Measurements from ENCODE around the gene RHOJ. TPM values are rescaled to one million over a fixed set of nuclear protein-coding genes. Genes with fewer than 3 reads are reported as not detected.

Gene RHOJ
- total RNA-seq, 1 donor from 2014 or later = 39.2 TPM

GRCh38 chr14:63180011-63180410, 24.2 kb upstream of the RHOJ start:
- Mint-ChIP-seq H3K4me3 (ENCODE audit: unreplicated experiment) (no peak overlapping the region), H3K27me3 (ENCODE audit: low read depth) (no peaks in the 10 kb centered on the region), H3K27ac (ENCODE audit: unreplicated experiment) (no peak overlapping the region), H3K36me3 (ENCODE audit: low read depth) (no peaks in the 10 kb centered on the region), H3K9me3 (ENCODE audit: low read depth) (peaks cover 9% of the 10 kb centered on the region), H3K4me1 (ENCODE audit: low read depth) (no peaks in the 10 kb centered on the region)
- TF ChIP-seq, protein P1, sequence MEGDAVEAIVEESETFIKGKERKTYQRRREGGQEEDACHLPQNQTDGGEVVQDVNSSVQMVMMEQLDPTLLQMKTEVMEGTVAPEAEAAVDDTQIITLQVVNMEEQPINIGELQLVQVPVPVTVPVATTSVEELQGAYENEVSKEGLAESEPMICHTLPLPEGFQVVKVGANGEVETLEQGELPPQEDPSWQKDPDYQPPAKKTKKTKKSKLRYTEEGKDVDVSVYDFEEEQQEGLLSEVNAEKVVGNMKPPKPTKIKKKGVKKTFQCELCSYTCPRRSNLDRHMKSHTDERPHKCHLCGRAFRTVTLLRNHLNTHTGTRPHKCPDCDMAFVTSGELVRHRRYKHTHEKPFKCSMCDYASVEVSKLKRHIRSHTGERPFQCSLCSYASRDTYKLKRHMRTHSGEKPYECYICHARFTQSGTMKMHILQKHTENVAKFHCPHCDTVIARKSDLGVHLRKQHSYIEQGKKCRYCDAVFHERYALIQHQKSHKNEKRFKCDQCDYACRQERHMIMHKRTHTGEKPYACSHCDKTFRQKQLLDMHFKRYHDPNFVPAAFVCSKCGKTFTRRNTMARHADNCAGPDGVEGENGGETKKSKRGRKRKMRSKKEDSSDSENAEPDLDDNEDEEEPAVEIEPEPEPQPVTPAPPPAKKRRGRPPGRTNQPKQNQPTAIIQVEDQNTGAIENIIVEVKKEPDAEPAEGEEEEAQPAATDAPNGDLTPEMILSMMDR (IDR thresholded peaks at IDR 0.05) = no peak
- DNase-seq (ENCODE audit: low spot score) = no peak

DNA sequence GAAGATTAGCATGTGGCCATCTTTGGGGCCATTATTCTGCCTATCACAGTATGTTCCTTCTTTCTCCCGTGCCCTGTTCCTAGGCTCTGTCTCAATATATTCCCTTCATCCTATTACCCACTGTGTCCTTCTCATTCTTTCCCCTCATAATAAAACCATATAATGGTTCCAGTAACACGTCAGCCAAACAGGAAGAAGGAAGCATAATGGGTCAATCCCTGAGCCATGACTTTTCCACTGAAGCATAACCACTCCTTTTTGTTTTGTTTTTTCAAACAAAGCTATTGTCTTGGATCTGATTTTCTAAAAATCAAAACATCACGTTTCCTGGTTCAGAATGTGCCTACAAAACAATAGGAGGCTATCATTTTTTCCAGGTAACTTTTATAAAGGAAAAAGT, 21.3 kb upstream of the RHOJ start:
- TF ChIP-seq, protein P1 (IDR thresholded peaks at IDR 0.05) = no peak
- no peak overlapping the region for H3K27ac Mint-ChIP-seq (ENCODE audit: unreplicated experiment)
- H3K9me3 Mint-ChIP-seq (ENCODE audit: low read depth) = peaks cover 9% of the 10 kb centered on the region
- no peaks in the 10 kb centered on the region for H3K36me3 Mint-ChIP-seq (ENCODE audit: low read depth)
- H3K4me3 Mint-ChIP-seq (ENCODE audit: unreplicated experiment) = no peak overlapping the region
- peaks cover 21% of the 10 kb centered on the region for H3K4me1 Mint-ChIP-seq (ENCODE audit: low read depth)
- H3K27me3 Mint-ChIP-seq (ENCODE audit: low read depth) = no peaks in the 10 kb centered on the region
- no peak for DNase-seq (ENCODE audit: low spot score)

DNA sequence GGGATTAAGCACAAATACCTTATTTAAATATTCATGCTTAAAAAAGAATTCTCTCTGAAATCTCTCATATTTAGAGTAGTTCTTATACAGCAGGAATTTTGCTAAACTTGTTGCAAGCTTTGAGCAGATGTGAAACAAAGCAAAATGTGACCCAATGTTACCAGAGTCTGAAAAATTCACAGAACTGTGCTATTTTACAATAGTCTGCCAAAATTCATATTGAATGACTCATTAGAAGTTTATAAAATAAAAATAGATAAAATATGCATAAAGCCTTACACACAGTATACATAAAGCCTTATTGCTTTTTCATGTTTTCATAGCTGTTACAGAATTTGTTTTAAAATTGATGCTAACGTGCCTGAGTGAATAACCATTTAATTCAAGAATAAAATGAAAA, 17.8 kb upstream of the RHOJ start:
- H3K27ac Mint-ChIP-seq (ENCODE audit: unreplicated experiment) = peak overlapping the region; percentile 57
- H3K9me3 Mint-ChIP-seq (ENCODE audit: low read depth) = peaks cover 9% of the 10 kb centered on the region
- TF ChIP-seq, protein P1 (IDR thresholded peaks at IDR 0.05) = no peak
- no peak for DNase-seq (ENCODE audit: low spot score)
- no peaks in the 10 kb centered on the region for H3K36me3 Mint-ChIP-seq (ENCODE audit: low read depth)
- no peaks in the 10 kb centered on the region for H3K27me3 Mint-ChIP-seq (ENCODE audit: low read depth)
- H3K4me3 Mint-ChIP-seq (ENCODE audit: unreplicated experiment) = no peak overlapping the region
- peaks cover 21% of the 10 kb centered on the region for H3K4me1 Mint-ChIP-seq (ENCODE audit: low read depth)

GRCh38 chr14:63191211-63191610, 13.0 kb upstream of the RHOJ start:
- no peak for DNase-seq (ENCODE audit: low spot score)
- TF ChIP-seq, protein P1 (IDR thresholded peaks at IDR 0.05) = no peak
- Mint-ChIP-seq H3K27ac (ENCODE audit: unreplicated experiment) (no peak overlapping the region), H3K27me3 (ENCODE audit: low read depth) (no peaks in the 10 kb centered on the region), H3K36me3 (ENCODE audit: low read depth) (no peaks in the 10 kb centered on the region), H3K4me3 (ENCODE audit: unreplicated experiment) (no peak overlapping the region), H3K4me1 (ENCODE audit: low read depth) (peaks cover 14% of the 10 kb centered on the region), H3K9me3 (ENCODE audit: low read depth) (no peaks in the 10 kb centered on the region)

- Mint-ChIP-seq H3K27ac (ENCODE audit: unreplicated experiment) (no peak overlapping the region), H3K4me1 (ENCODE audit: low read depth) (peaks cover 5% of the 10 kb centered on the region), H3K36me3 (ENCODE audit: low read depth) (no peaks in the 10 kb centered on the region), H3K4me3 (ENCODE audit: unreplicated experiment) (no peak overlapping the region), H3K27me3 (ENCODE audit: low read depth) (no peaks in the 10 kb centered on the region), H3K9me3 (ENCODE audit: low read depth) (no peaks in the 10 kb centered on the region)
- TF ChIP-seq, protein P1 (IDR thresholded peaks at IDR 0.05) = no peak
- no peak for DNase-seq (ENCODE audit: low spot score)
Measured at GRCh38 chr14:63192085-63192484, 12.2 kb upstream of the RHOJ start.
